HEK293 (cell line): ENCODE measurements around the gene TMEM167B.

Experiments used
- CTCF ChIA-PET: fragments of 350-600 bp; formaldehyde crosslinking; extraction: SDS; loops from one replicate; lab custom pipeline; 2021; ENCODE audit warnings: antibody characterized with exemption; lab: Yijun Ruan, JAX
- POLR2A ChIA-PET: fragments of 300-600 bp; formaldehyde crosslinking; extraction: SDS; loops from one replicate; lab custom pipeline; 2020; ENCODE audit warnings: antibody characterized with exemption, inconsistent platforms; lab: Yijun Ruan, JAX
- H3K27ac ChIP-seq: fragments of 200-500 bp; sonication (Bioruptor generic); 2 replicates; pipeline ENCODE4 v1.5.1; 2014; ENCODE audit warnings: low read depth, low read length, control low read depth, inconsistent platforms; ENCODE audit errors: extremely low read depth
- H3K36me3 ChIP-seq, 2 experiments: fragments of 200-500 bp in 1 of 2; sonication (Bioruptor generic) in 1 of 2; 1 replicate in 1 of 2; 2 replicates in 1 of 2; pipeline ENCODE4 v1.5.1; 2014 to 2017; ENCODE audit warnings: inconsistent platforms in 2 of 2, low read length in 2 of 2; ENCODE audit not compliant: control insufficient read depth in 2 of 2, insufficient read depth in 1 of 2
- H3K4me1 ChIP-seq: fragments of 200-500 bp; sonication (Bioruptor generic); 2 replicates; pipeline ENCODE4 v1.5.1; 2014; ENCODE audit warnings: mild to moderate bottlenecking, low read length, inconsistent platforms; ENCODE audit not compliant: control insufficient read depth, insufficient read depth
- H3K4me3 ChIP-seq: 2 replicates; pipeline ENCODE4 v1.5.1; 2011; ENCODE audit warnings: low read depth, mild to moderate bottlenecking, control low read depth, low read length, moderate library complexity
- H3K9me3 ChIP-seq: fragments of 200-500 bp; sonication (Bioruptor generic); 2 replicates; pipeline ENCODE4 v1.5.1; 2014; ENCODE audit warnings: low read depth, low read length, inconsistent platforms; ENCODE audit not compliant: control insufficient read depth, insufficient read depth
- GLIS1 ChIP-seq: fragments of 450-650 bp; formaldehyde crosslinking; IDR thresholded peaks from 2 replicates; pipeline ENCODE4 v1.5.1; 2016; ENCODE audit warnings: missing biosample characterization, missing genetic modification characterization
- KLF9 ChIP-seq: fragments of 450-650 bp; formaldehyde crosslinking; IDR thresholded peaks from 2 replicates; pipeline ENCODE4 v1.5.1; 2016; ENCODE audit warnings: missing biosample characterization, missing genetic modification characterization, low read depth
- PRDM1 ChIP-seq: fragments of 450-650 bp; formaldehyde crosslinking; IDR thresholded peaks from 2 replicates; pipeline ENCODE4; 2016; ENCODE audit warnings: missing biosample characterization, missing genetic modification characterization
- SCRT1 ChIP-seq: fragments of 450-650 bp; formaldehyde crosslinking; IDR thresholded peaks from 2 replicates; pipeline ENCODE4 v1.5.1; 2016; ENCODE audit warnings: missing biosample characterization, missing genetic modification characterization, borderline replicate concordance
- ZBTB48 ChIP-seq: fragments of 450-650 bp; formaldehyde crosslinking; IDR thresholded peaks from 2 replicates; pipeline ENCODE4 v1.5.1; 2016; ENCODE audit warnings: missing biosample characterization, missing genetic modification characterization
- ZEB2 ChIP-seq: fragments of 450-650 bp; formaldehyde crosslinking; IDR thresholded peaks from 2 replicates; pipeline ENCODE4 v1.5.1; 2016; ENCODE audit warnings: missing biosample characterization, missing genetic modification characterization
- ZFP3 ChIP-seq: fragments of 450-650 bp; formaldehyde crosslinking; IDR thresholded peaks from 2 replicates; pipeline ENCODE4 v1.5.1; 2016; ENCODE audit warnings: low read depth, missing biosample characterization, missing genetic modification characterization
- ZNF10 ChIP-seq: fragments of 450-650 bp; formaldehyde crosslinking; IDR thresholded peaks from 2 replicates; pipeline ENCODE4 v1.5.1; 2017; ENCODE audit warnings: missing biosample characterization, missing genetic modification characterization
- ZNF112 ChIP-seq: fragments of 450-650 bp; formaldehyde crosslinking; IDR thresholded peaks from 2 replicates; pipeline ENCODE4 v1.5.0; 2017; ENCODE audit warnings: missing biosample characterization, missing genetic modification characterization
- ZNF114 ChIP-seq: fragments of 450-650 bp; formaldehyde crosslinking; IDR thresholded peaks from 2 replicates; pipeline ENCODE4 v1.5.0; 2017; ENCODE audit warnings: missing biosample characterization, missing genetic modification characterization
- ZNF146 ChIP-seq: fragments of 450-650 bp; formaldehyde crosslinking; IDR thresholded peaks from 2 replicates; pipeline ENCODE4 v1.5.1; 2016; ENCODE audit warnings: missing biosample characterization, missing genetic modification characterization
- ZNF548 ChIP-seq: fragments of 450-650 bp; formaldehyde crosslinking; IDR thresholded peaks from 2 replicates; pipeline ENCODE4 v1.5.1; 2016; ENCODE audit warnings: missing biosample characterization, missing genetic modification characterization
- ZNF585B ChIP-seq: fragments of 450-650 bp; formaldehyde crosslinking; IDR thresholded peaks from 2 replicates; pipeline ENCODE4 v1.5.1; 2016; ENCODE audit warnings: missing biosample characterization, missing genetic modification characterization
- ZNF621 ChIP-seq: fragments of 450-650 bp; formaldehyde crosslinking; IDR thresholded peaks from 2 replicates; pipeline ENCODE4 v1.5.1; 2017; ENCODE audit warnings: missing biosample characterization, missing genetic modification characterization
- ZNF664 ChIP-seq: fragments of 450-650 bp; formaldehyde crosslinking; IDR thresholded peaks from 2 replicates; pipeline ENCODE4 v1.5.1; 2016; ENCODE audit warnings: missing biosample characterization, missing genetic modification characterization
- ZNF707 ChIP-seq: fragments of 450-650 bp; formaldehyde crosslinking; IDR thresholded peaks from 2 replicates; pipeline ENCODE4 v1.5.1; 2016; ENCODE audit warnings: missing biosample characterization, missing genetic modification characterization
- ZNF777 ChIP-seq: fragments of 450-650 bp; formaldehyde crosslinking; IDR thresholded peaks from 2 replicates; pipeline ENCODE4 v1.5.1; 2017; ENCODE audit warnings: missing biosample characterization, missing genetic modification characterization, borderline replicate concordance
- TF ChIP-seq, protein P1 (sequence below): fragments of 450-650 bp; formaldehyde crosslinking; IDR thresholded peaks from 2 replicates; pipeline ENCODE4 v1.5.1; 2016; ENCODE audit warnings: missing biosample characterization, missing genetic modification characterization
- TF ChIP-seq, protein P2 (sequence below): fragments of 450-650 bp; formaldehyde crosslinking; IDR thresholded peaks from 2 replicates; pipeline ENCODE4 v1.5.1; 2016; ENCODE audit warnings: missing biosample characterization, missing genetic modification characterization
- TF ChIP-seq, protein P3 (sequence below): fragments of 450-650 bp; formaldehyde crosslinking; IDR thresholded peaks from 2 replicates; pipeline ENCODE4 v1.5.1; 2017; ENCODE audit warnings: missing biosample characterization, missing genetic modification characterization
- TF ChIP-seq, protein P4 (sequence below): fragments of 450-650 bp; formaldehyde crosslinking; IDR thresholded peaks from 2 replicates; pipeline ENCODE4 v1.5.1; 2016; ENCODE audit warnings: missing biosample characterization, missing genetic modification characterization

Gene TMEM167B

DNA sequence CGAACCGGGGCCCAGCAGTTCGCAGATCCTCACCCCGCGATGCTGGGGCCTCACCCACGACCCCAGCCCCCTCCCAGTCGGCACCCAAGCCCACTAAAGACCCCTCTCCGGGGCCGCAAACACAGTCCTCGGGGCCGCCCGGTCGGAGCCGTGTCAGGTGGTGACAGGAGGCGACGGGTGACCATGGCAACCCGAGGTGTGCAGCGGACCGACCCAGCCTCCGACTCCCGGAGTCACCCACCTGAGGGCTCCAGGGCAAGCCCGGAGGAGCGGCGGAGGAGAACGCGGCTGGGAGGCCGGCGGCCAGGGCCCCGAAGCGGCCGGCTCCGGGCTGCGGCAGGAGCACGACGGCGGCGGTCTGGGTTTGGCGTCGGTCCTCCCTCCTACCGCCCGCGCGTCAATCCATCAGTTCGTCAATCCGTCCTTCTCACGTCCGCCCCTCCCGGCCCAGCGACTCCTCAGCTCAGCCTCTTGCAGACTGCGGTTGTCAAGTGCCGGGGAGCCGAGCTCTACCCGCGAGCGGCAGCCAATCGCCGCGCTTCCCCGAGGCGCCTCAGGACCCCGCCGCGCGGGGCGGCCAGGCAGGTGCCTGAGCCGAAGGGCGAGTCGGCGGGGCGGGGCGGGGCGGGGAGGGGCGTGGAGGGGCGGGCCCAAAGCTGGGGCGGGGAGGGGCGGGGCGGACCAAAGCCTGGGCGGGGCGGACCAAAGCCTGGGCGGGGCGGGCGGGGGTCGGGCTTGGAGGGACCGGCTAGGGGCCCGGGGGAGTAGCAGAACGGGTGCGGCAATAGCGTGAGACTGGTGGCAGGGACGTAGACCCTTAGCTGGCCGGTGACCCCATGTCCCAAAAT is 48.7 kb upstream of the TMEM167B start, which contains the start of gene WDR47 (continued):
- TF ChIP-seq, protein P1, sequence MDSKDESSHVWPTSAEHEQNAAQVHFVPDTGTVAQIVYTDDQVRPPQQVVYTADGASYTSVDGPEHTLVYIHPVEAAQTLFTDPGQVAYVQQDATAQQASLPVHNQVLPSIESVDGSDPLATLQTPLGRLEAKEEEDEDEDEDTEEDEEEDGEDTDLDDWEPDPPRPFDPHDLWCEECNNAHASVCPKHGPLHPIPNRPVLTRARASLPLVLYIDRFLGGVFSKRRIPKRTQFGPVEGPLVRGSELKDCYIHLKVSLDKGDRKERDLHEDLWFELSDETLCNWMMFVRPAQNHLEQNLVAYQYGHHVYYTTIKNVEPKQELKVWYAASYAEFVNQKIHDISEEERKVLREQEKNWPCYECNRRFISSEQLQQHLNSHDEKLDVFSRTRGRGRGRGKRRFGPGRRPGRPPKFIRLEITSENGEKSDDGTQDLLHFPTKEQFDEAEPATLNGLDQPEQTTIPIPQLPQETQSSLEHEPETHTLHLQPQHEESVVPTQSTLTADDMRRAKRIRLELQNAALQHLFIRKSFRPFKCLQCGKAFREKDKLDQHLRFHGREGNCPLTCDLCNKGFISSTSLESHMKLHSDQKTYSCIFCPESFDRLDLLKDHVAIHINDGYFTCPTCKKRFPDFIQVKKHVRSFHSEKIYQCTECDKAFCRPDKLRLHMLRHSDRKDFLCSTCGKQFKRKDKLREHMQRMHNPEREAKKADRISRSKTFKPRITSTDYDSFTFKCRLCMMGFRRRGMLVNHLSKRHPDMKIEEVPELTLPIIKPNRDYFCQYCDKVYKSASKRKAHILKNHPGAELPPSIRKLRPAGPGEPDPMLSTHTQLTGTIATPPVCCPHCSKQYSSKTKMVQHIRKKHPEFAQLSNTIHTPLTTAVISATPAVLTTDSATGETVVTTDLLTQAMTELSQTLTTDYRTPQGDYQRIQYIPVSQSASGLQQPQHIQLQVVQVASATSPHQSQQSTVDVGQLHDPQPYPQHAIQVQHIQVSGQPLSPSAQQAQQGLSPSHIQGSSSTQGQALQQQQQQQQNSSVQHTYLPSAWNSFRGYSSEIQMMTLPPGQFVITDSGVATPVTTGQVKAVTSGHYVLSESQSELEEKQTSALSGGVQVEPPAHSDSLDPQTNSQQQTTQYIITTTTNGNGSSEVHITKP (tag by site-specific recombination), result peak; percentile 60
- TF ChIP-seq ZNF548 (tag by site-specific recombination) (no peak), ZNF777 (peak; percentile 52; the same call in 1 of the 2 replicates), ZNF114 (no peak), ZNF585B (no peak), ZNF112 (tag by site-specific recombination) (no peak), ZBTB48 (tag by site-specific recombination) (no peak), GLIS1 (tag by site-specific recombination) (peak; percentile 32; the same call in 1 of the 2 replicates), PRDM1 (tag by site-specific recombination) (no peak), KLF9 (tag by site-specific recombination) (peak; percentile 44; the same call in 1 of the 2 replicates), ZNF146 (tag by site-specific recombination) (no peak)
- TF ChIP-seq, protein P2, sequence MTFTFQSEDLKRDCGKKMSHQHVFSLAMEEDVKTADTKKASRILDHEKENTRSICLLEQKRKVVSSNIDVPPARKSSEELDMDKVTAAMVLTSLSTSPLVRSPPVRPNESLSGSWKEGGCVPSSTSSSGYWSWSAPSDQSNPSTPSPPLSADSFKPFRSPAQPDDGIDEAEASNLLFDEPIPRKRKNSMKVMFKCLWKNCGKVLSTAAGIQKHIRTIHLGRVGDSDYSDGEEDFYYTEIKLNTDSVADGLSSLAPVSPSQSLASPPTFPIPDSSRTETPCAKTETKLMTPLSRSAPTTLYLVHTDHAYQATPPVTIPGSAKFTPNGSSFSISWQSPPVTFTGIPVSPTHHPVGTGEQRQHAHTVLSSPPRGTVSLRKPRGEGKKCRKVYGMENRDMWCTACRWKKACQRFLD, result no peak
- TF ChIP-seq, protein P3, sequence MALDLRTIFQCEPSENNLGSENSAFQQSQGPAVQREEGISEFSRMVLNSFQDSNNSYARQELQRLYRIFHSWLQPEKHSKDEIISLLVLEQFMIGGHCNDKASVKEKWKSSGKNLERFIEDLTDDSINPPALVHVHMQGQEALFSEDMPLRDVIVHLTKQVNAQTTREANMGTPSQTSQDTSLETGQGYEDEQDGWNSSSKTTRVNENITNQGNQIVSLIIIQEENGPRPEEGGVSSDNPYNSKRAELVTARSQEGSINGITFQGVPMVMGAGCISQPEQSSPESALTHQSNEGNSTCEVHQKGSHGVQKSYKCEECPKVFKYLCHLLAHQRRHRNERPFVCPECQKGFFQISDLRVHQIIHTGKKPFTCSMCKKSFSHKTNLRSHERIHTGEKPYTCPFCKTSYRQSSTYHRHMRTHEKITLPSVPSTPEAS (tag by site-specific recombination), result no peak

DNA sequence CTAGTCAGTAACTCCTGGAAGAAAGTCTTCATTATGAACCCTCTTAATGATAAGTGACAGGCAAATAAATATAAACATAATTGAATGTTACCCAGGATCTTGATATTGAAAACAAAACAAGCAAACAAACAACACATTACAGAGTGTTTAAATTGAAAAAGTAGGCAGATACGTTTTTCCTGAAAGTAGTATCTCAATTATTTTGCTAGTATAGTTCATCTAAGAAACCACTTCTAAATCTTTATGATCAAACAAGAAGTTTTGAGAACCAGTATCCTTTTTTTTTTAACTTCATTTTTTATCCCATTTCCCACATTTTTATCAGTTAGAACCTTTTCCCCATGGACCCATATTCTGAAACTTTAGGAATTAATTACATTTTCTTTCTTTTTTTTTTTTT is 45.0 kb upstream of the TMEM167B start:
- POLR2A ChIA-PET, result no interaction called here
- Histone ChIP-seq H3K4me1 (no peaks in the 10 kb centered on the region), H3K4me3 (no peak overlapping the region), H3K27ac (no peak overlapping the region), H3K9me3 (no peaks in the 10 kb centered on the region), H3K36me3 (no peaks in the 10 kb centered on the region)
- no peak for TF ChIP-seq ZNF707 (tag by site-specific recombination)
- TF ChIP-seq SCRT1 (tag by site-specific recombination), result no peak
- TF ChIP-seq, protein P1 (tag by site-specific recombination), result no peak
- TF ChIP-seq ZNF664, result peak; percentile 99
- no peak for TF ChIP-seq ZNF621 (tag by site-specific recombination)
- no peak for TF ChIP-seq ZNF10 (tag by site-specific recombination)
- TF ChIP-seq, protein P4, sequence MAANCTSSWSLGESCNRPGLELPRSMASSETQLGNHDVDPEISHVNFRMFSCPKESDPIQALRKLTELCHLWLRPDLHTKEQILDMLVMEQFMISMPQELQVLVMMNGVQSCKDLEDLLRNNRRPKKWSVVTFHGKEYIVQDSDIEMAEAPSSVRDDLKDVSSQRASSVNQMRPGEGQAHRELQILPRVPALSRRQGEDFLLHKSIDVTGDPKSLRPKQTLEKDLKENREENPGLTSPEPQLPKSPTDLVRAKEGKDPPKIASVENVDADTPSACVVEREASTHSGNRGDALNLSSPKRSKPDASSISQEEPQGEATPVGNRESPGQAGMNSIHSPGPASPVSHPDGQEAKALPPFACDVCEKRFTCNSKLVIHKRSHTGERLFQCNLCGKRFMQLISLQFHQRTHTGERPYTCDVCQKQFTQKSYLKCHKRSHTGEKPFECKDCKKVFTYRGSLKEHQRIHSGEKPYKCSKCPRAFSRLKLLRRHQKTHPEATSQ (tag by site-specific recombination), result no peak
- no peak for TF ChIP-seq ZFP3 (tag by site-specific recombination)
- no peak for TF ChIP-seq ZEB2 (tag by site-specific recombination)
- CTCF ChIA-PET, result interaction anchor here (0.8 kb wide), 1 partner anchor 43 kb away, joined by 4 read pairs; no protein-coding TSS in a partner anchor
